H54 (cell line): Measurements from ENCODE around the gene ZNF101.
"Not testable (repeated sequence)": the region's sequence is repeated elsewhere in the genome, so short reads cannot be mapped to it uniquely, and the experiment has no call there.

Source experiments
- DNase-seq: peaks from one replicate; pipeline ENCODE4 v3.0.0; 2011; ENCODE audit warnings: low spot score, mixed read lengths; ENCODE audit not compliant: insufficient read length
- FAIRE-seq: peaks from 3 replicates; lab custom pipeline; 2011; peaks lifted over from hg19 to GRCh38; lab: Jason Lieb, UNC
- POLR2A ChIP-seq: IDR thresholded peaks from 2 replicates; pipeline ENCODE4 v1.6.1; 2011; ENCODE audit warnings: low read depth, mild to moderate bottlenecking, low read length

Gene ZNF101

GRCh38 chr19:19697589-19697988 lies 28.9 kb downstream of the ZNF101 start:
- no peak for DNase-seq
- TF ChIP-seq POLR2A: no peak
- no peak for FAIRE-seq

GRCh38 chr19:19700493-19700892 lies 31.9 kb downstream of the ZNF101 start:
- not testable (repeated sequence) for DNase-seq, FAIRE-seq

- no peak for TF ChIP-seq POLR2A
- DNase-seq (no peak), FAIRE-seq (no peak)
Observed at GRCh38 chr19:19704836-19705235, 36.2 kb downstream of the ZNF101 start.

GRCh38 chr19:19710506-19710905 lies 41.9 kb downstream of the ZNF101 start:
- FAIRE-seq (no peak), DNase-seq (no peak)
- no peak for TF ChIP-seq POLR2A

GRCh38 chr19:19711306-19711933 lies 42.8 kb downstream of the ZNF101 start:
- TF ChIP-seq POLR2A: no peak
- DNase-seq (no peak), FAIRE-seq (no peak)

- DNase-seq (no peak), FAIRE-seq (no peak)
- TF ChIP-seq POLR2A: no peak
Observed at GRCh38 chr19:19711934-19712828, 43.5 kb downstream of the ZNF101 start.

GRCh38 chr19:19719798-19720197 lies 51.2 kb downstream of the ZNF101 start:
- TF ChIP-seq POLR2A: no peak
- FAIRE-seq (no peak), DNase-seq (no peak)

GRCh38 chr19:19721896-19722295 lies 53.3 kb downstream of the ZNF101 start:
- TF ChIP-seq POLR2A: no peak
- DNase-seq: no peak
- no peak for FAIRE-seq

GRCh38 chr19:19732579-19733501 lies 64.2 kb downstream of the ZNF101 start, which contains the start of gene ZNF14:
Gene ZNF14 (minus strand): TSS chr19:19733112. CDS start chr19:19732958, 154 bp downstream.
- TF ChIP-seq POLR2A: peak; percentile 94
- FAIRE-seq: peak; percentile 84
- peak; percentile 95 for DNase-seq
